Measurements from ENCODE around the gene COX8A.
A peak's percentile ranks its signal among the peaks of the same experiment; 100 is the strongest.
"Not testable (repeated sequence)": the region's sequence is repeated elsewhere in the genome, so short reads cannot be mapped to it uniquely, and the experiment has no call there.

Gene COX8A

GRCh38 chr11:63974259-63975143, at the start of gene COX8A:
Gene COX8A (plus strand): TSS chr11:63974620. CDS start chr11:63974681, 61 bp downstream.
- DNase-seq = peak; percentile 100

- DNase-seq = no peak
Observed at GRCh38 chr11:63929616-63930015, 44.8 kb upstream of the COX8A start.

- DNase-seq = no peak
Observed at GRCh38 chr11:63931045-63931444, 43.4 kb upstream of the COX8A start.

GRCh38 chr11:63931876-63932275, 42.5 kb upstream of the COX8A start:
- DNase-seq = no peak

- no peak for DNase-seq
Observed at GRCh38 chr11:63933459-63933858, 41.0 kb upstream of the COX8A start.

- peak in 1 of 2 experiments; percentile 65 for DNase-seq
Observed at GRCh38 chr11:63937713-63938478, 36.5 kb upstream of the COX8A start.

GRCh38 chr11:63938479-63939396, 35.7 kb upstream of the COX8A start, which contains the start of gene NAA40:
Gene NAA40 (plus strand): TSS chr11:63939002. CDS start chr11:63939097, 95 bp downstream.
- DNase-seq = peak; percentile 93 to 99

GRCh38 chr11:63939397-63939891, 35.0 kb upstream of the COX8A start:
- DNase-seq = peak in 1 of 2 experiments; percentile 55

- no peak for DNase-seq
Observed at GRCh38 chr11:63940786-63941185, 33.6 kb upstream of the COX8A start.

- DNase-seq = no peak
Observed at GRCh38 chr11:63941901-63942300, 32.5 kb upstream of the COX8A start.

- no peak for DNase-seq
Observed at GRCh38 chr11:63942803-63943202, 31.6 kb upstream of the COX8A start.

- DNase-seq = no peak
Observed at GRCh38 chr11:63944987-63945386, 29.4 kb upstream of the COX8A start.

- peak; percentile 62 to 90 for DNase-seq
Observed at GRCh38 chr11:63945477-63946163, 28.8 kb upstream of the COX8A start.

GRCh38 chr11:63951779-63952536, 22.5 kb upstream of the COX8A start:
- no peak for DNase-seq

GRCh38 chr11:63952570-63952969, 21.9 kb upstream of the COX8A start:
- no peak for DNase-seq

- no peak for DNase-seq
Observed at GRCh38 chr11:63958008-63958407, 16.4 kb upstream of the COX8A start.

- DNase-seq = peak; percentile 40 to 52
Observed at GRCh38 chr11:63961608-63962412, 12.6 kb upstream of the COX8A start.

GRCh38 chr11:63963895-63964294, 10.5 kb upstream of the COX8A start:
- not testable (repeated sequence) for DNase-seq

GRCh38 chr11:63966444-63966843, 8.0 kb upstream of the COX8A start:
- DNase-seq = no peak

GRCh38 chr11:63969461-63969860, 5.0 kb upstream of the COX8A start:
- no peak for DNase-seq
